ENCODE data around the gene CAPN8.

DNA sequence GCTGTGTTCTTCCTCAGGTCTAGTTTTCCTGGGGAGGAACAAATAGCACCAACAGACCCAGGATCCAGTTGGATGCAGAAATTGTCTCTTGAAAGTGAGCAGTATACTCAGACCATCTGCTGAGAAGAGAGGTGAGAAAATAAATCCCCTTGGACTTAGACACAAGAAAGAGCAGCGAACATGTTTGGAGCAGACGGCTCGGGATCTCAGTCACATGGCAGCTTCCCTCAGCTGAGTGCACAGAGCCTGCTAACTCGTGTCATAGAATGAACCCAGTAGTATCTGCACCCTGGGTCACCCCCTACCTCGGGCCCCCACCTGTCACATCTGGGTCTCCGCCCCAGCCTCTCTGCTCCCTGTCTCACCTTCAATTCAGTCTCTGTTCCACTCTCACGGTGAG lies 156.7 kb downstream of the CAPN8 start:
- no peak for TF ChIP-seq POLR2A (IDR thresholded peaks at IDR 0.05)
- TF ChIP-seq, protein P1, sequence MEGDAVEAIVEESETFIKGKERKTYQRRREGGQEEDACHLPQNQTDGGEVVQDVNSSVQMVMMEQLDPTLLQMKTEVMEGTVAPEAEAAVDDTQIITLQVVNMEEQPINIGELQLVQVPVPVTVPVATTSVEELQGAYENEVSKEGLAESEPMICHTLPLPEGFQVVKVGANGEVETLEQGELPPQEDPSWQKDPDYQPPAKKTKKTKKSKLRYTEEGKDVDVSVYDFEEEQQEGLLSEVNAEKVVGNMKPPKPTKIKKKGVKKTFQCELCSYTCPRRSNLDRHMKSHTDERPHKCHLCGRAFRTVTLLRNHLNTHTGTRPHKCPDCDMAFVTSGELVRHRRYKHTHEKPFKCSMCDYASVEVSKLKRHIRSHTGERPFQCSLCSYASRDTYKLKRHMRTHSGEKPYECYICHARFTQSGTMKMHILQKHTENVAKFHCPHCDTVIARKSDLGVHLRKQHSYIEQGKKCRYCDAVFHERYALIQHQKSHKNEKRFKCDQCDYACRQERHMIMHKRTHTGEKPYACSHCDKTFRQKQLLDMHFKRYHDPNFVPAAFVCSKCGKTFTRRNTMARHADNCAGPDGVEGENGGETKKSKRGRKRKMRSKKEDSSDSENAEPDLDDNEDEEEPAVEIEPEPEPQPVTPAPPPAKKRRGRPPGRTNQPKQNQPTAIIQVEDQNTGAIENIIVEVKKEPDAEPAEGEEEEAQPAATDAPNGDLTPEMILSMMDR (IDR thresholded peaks at IDR 0.05), result no peak
- TF ChIP-seq POLR2AphosphoS5 (IDR thresholded peaks at IDR 0.05; ENCODE audit: insufficient read depth in 1 of 2, low read depth in 1 of 2), result no peak
